ENCODE measurements around the gene TSPO. TPM values are rescaled to one million over a fixed set of nuclear protein-coding genes. Genes with fewer than 3 reads are reported as not detected.

TSPO gene
- total RNA-seq, 1 donor from 2014 or later = 524 TPM

- no peak for TF ChIP-seq CTCF (conservative IDR thresholded peaks at IDR 0.05; ENCODE audit: low read depth, low read length)
- no peak for DNase-seq (ENCODE audit: low read depth)
- H3K4me3 ChIP-seq (ENCODE audit: low read depth, low read length) = peak overlapping the region; percentile 81
These were observed 34.5 kb downstream of the TSPO start for GRCh38 chr22:43185860-43186261.

GRCh38 chr22:43186272-43187170 lies 35.2 kb downstream of the TSPO start, which contains the start of gene TTLL12:
Gene TTLL12 (minus strand): TSS chr22:43187134. CDS start chr22:43187069, 65 bp downstream.
- no peak for TF ChIP-seq CTCF (conservative IDR thresholded peaks at IDR 0.05; ENCODE audit: low read depth, low read length)
- no peak for DNase-seq (ENCODE audit: low read depth)
- H3K4me3 ChIP-seq (ENCODE audit: low read depth, low read length) = peak within 1 kb of the TSS; percentile 81

- H3K4me3 ChIP-seq (ENCODE audit: low read depth, low read length) = peak overlapping the region; percentile 65
- peak; percentile 57 for TF ChIP-seq CTCF (conservative IDR thresholded peaks at IDR 0.05; ENCODE audit: low read depth, low read length)
- DNase-seq (ENCODE audit: low read depth) = peak; percentile 18
These were observed 36.1 kb downstream of the TSPO start for GRCh38 chr22:43187171-43188099.

- TF ChIP-seq CTCF (conservative IDR thresholded peaks at IDR 0.05; ENCODE audit: low read depth, low read length) = no peak
- no peak overlapping the region for H3K4me3 ChIP-seq (ENCODE audit: low read depth, low read length)
- DNase-seq (ENCODE audit: low read depth) = no peak
These were observed 37.6 kb downstream of the TSPO start for GRCh38 chr22:43188829-43189545.

GRCh38 chr22:43191831-43192230 lies 40.5 kb downstream of the TSPO start:
- DNase-seq (ENCODE audit: low read depth) = no peak
- H3K4me3 ChIP-seq (ENCODE audit: low read depth, low read length) = no peak overlapping the region
- TF ChIP-seq CTCF (conservative IDR thresholded peaks at IDR 0.05; ENCODE audit: low read depth, low read length) = no peak

- DNase-seq (ENCODE audit: low read depth) = no peak
- no peak overlapping the region for H3K4me3 ChIP-seq (ENCODE audit: low read depth, low read length)
- TF ChIP-seq CTCF (conservative IDR thresholded peaks at IDR 0.05; ENCODE audit: low read depth, low read length) = no peak
These were observed 46.0 kb downstream of the TSPO start for GRCh38 chr22:43197271-43197941.
